H9 (cell line): ENCODE data around the gene WIZ. TPM values are rescaled to one million over a fixed set of nuclear protein-coding genes. Genes with fewer than 3 reads are reported as not detected.

Experiments used
- DNase-seq: peaks from one replicate; pipeline ENCODE4 v3.0.0-alpha.2; 2017
- H2AFZ ChIP-seq: one replicate; pipeline ENCODE4 v1.6.1; 2013; ENCODE audit warnings: mild to moderate bottlenecking, low read length, control low read depth, moderate library complexity
- H2AK5ac ChIP-seq: 2 replicates; pipeline ENCODE4 v1.6.1; 2013; ENCODE audit warnings: low read length, control low read depth, mixed read lengths; ENCODE audit not compliant: insufficient read length
- H2BK120ac ChIP-seq: one replicate; pipeline ENCODE4 v1.6.1; 2013; ENCODE audit warnings: low read depth, mild to moderate bottlenecking, low read length, control low read depth, inconsistent platforms; ENCODE audit not compliant: poor library complexity, severe bottlenecking
- H2BK12ac ChIP-seq: 2 replicates; pipeline ENCODE4 v1.6.1; 2013; ENCODE audit warnings: low read length, control low read depth, mixed read lengths, low read depth; ENCODE audit not compliant: insufficient read length
- H2BK15ac ChIP-seq: 2 replicates; pipeline ENCODE4 v1.6.1; 2013; ENCODE audit warnings: low read depth, low read length, control low read depth
- H2BK20ac ChIP-seq: one replicate; pipeline ENCODE4 v1.6.1; 2013; ENCODE audit warnings: low read depth, mild to moderate bottlenecking, low read length, control low read depth, inconsistent platforms; ENCODE audit not compliant: poor library complexity, severe bottlenecking
- H2BK5ac ChIP-seq: 2 replicates; pipeline ENCODE4 v1.6.1; 2013; ENCODE audit warnings: low read length, control low read depth, mixed read lengths; ENCODE audit not compliant: insufficient read length
- H3K14ac ChIP-seq: 2 replicates; pipeline ENCODE4 v1.6.1; 2013; ENCODE audit warnings: low read length, control low read depth; ENCODE audit not compliant: insufficient read depth
- H3K18ac ChIP-seq: 2 replicates; pipeline ENCODE4 v1.6.1; 2013; ENCODE audit warnings: low read depth, mild to moderate bottlenecking, mixed read lengths, low read length, control low read depth; ENCODE audit not compliant: insufficient read length
- H3K23ac ChIP-seq: 2 replicates; pipeline ENCODE4 v1.6.1; 2013; ENCODE audit warnings: low read length, control low read depth, mixed read lengths, low read depth; ENCODE audit not compliant: insufficient read length
- H3K23me2 ChIP-seq: 2 replicates; pipeline ENCODE4 v1.6.1; 2013; ENCODE audit warnings: low read depth, mild to moderate bottlenecking, mixed read lengths, low read length, control low read depth; ENCODE audit not compliant: insufficient read length, poor library complexity, severe bottlenecking
- H3K27ac ChIP-seq: 2 replicates; pipeline ENCODE4 v1.5.1; 2013; ENCODE audit warnings: low read length, control low read depth, mixed read lengths, low read depth; ENCODE audit not compliant: insufficient read length
- H3K27me3 ChIP-seq: 2 replicates; pipeline ENCODE4 v1.6.1; 2013; ENCODE audit warnings: low read length, control low read depth, inconsistent platforms; ENCODE audit not compliant: insufficient read depth
- H3K4ac ChIP-seq: 2 replicates; pipeline ENCODE4 v1.6.1; 2013; ENCODE audit warnings: low read depth, mild to moderate bottlenecking, control low read depth, inconsistent platforms, low read length, moderate library complexity
- H3K4me1 ChIP-seq: 2 replicates; pipeline ENCODE4 v1.6.1; 2013; ENCODE audit warnings: low read length, control low read depth, inconsistent platforms; ENCODE audit not compliant: insufficient read depth
- H3K4me2 ChIP-seq: 2 replicates; pipeline ENCODE4 v1.6.1; 2013; ENCODE audit warnings: low read length, control low read depth, mixed read lengths; ENCODE audit not compliant: insufficient read length, insufficient read depth
- H3K56ac ChIP-seq: 2 replicates; pipeline ENCODE4 v1.6.1; 2013; ENCODE audit warnings: low read depth, mild to moderate bottlenecking, mixed read lengths, low read length, control low read depth; ENCODE audit not compliant: insufficient read length
- H3K79me1 ChIP-seq: 2 replicates; pipeline ENCODE4 v1.6.1; 2013; ENCODE audit warnings: low read depth, mild to moderate bottlenecking, moderate library complexity, low read length, control low read depth, inconsistent platforms; ENCODE audit not compliant: insufficient read depth, poor library complexity, severe bottlenecking
- H3K79me2 ChIP-seq: 2 replicates; pipeline ENCODE4 v1.6.1; 2013; ENCODE audit warnings: low read length, control low read depth, inconsistent platforms; ENCODE audit not compliant: insufficient read depth
- H3K9ac ChIP-seq: 2 replicates; pipeline ENCODE4 v1.6.1; 2013; ENCODE audit warnings: low read length, control low read depth, mixed read lengths; ENCODE audit not compliant: insufficient read length; ENCODE audit errors: extremely low read depth
- H3K9me3 ChIP-seq: one replicate; pipeline ENCODE4 v1.6.1; 2013; ENCODE audit warnings: low read depth, low read length, inconsistent platforms; ENCODE audit not compliant: control insufficient read depth
- H3T11ph ChIP-seq: one replicate; pipeline ENCODE4 v1.6.1; 2013; ENCODE audit warnings: mild to moderate bottlenecking, low read length, control low read depth, inconsistent platforms
- H4K20me1 ChIP-seq: one replicate; pipeline ENCODE4 v1.6.1; 2013; ENCODE audit not compliant: control insufficient read depth, insufficient read length, insufficient read depth
- H4K5ac ChIP-seq: 2 replicates; pipeline ENCODE4 v1.6.1; 2013; ENCODE audit warnings: low read depth, mild to moderate bottlenecking, mixed read lengths, low read length, control low read depth; ENCODE audit not compliant: insufficient read length
- H4K8ac ChIP-seq: replicated peaks from 2 replicates; pipeline ENCODE4 v1.6.1; 2013; ENCODE audit warnings: low read length, control low read depth, mixed read lengths, low read depth; ENCODE audit not compliant: insufficient read length
- H4K91ac ChIP-seq: 2 replicates; pipeline ENCODE4 v1.6.1; 2013; ENCODE audit warnings: low read depth, mild to moderate bottlenecking, moderate library complexity, mixed read lengths, low read length, control low read depth; ENCODE audit not compliant: insufficient read length
- H3K27ac Mint-ChIP-seq, 3 experiments: 2 replicates in 2 of 3; 3 replicates in 1 of 3; pipeline ENCODE4 v1.8.0; 2020 to 2021; ENCODE audit warnings: mixed read lengths in 3 of 3, mild to moderate bottlenecking in 1 of 3, moderate library complexity in 1 of 3
- H3K27me3 Mint-ChIP-seq: 2 replicates; pipeline ENCODE4 v1.8.0; 2021; ENCODE audit warnings: low read depth, mild to moderate bottlenecking, moderate library complexity, mixed read lengths
- H3K36me3 Mint-ChIP-seq, 3 experiments: 2 replicates in 2 of 3; 3 replicates in 1 of 3; pipeline ENCODE4 v1.8.0; 2020 to 2021; ENCODE audit warnings: low read depth in 3 of 3, mixed read lengths in 3 of 3; ENCODE audit not compliant: insufficient read depth in 1 of 3
- H3K4me1 Mint-ChIP-seq, 2 experiments: 2 replicates each; pipeline ENCODE4 v1.8.0; 2020; ENCODE audit warnings: mixed read lengths in 2 of 2
- H3K4me3 Mint-ChIP-seq, 2 experiments: 2 replicates in 1 of 2; 3 replicates in 1 of 2; pipeline ENCODE4 v1.8.0; 2020 to 2021; ENCODE audit warnings: mild to moderate bottlenecking in 2 of 2, mixed read lengths in 2 of 2, moderate library complexity in 1 of 2
- H3K9me3 Mint-ChIP-seq, 2 experiments: 2 replicates in 1 of 2; 3 replicates in 1 of 2; pipeline ENCODE4 v1.8.0; 2020; ENCODE audit warnings: mild to moderate bottlenecking in 2 of 2, mixed read lengths in 2 of 2, moderate library complexity in 1 of 2
- WGBS: extraction: QIAGEN DNeasy Blood & Tissue Kit; methylation state at CpG from one replicate; pipeline ENCODE4 v1.1.7; 2013; ENCODE audit warnings: missing lambda C conversion rate, low lambda C conversion rate, mixed read lengths; ENCODE audit not compliant: insufficient read length; ENCODE audit errors: extremely low coverage; 5-methylcytosine and 5-hydroxymethylcytosine counted together
- total RNA-seq: library from RNA; stranded (reverse); gene quantifications from 2 replicates; pipeline ENCODE4 v1.2.1, GENCODE V29; 2021
- TF ChIP-seq, protein P1 (sequence below): fragments of 200-600 bp; sonication (generic); conservative IDR thresholded peaks from 3 replicates; pipeline ENCODE4 v1.8.0; 2021; ENCODE audit warnings: antibody characterized with exemption, mild to moderate bottlenecking

Gene WIZ
- total RNA-seq, 1 experiment from 2014 or later, result 33.3 TPM

DNA sequence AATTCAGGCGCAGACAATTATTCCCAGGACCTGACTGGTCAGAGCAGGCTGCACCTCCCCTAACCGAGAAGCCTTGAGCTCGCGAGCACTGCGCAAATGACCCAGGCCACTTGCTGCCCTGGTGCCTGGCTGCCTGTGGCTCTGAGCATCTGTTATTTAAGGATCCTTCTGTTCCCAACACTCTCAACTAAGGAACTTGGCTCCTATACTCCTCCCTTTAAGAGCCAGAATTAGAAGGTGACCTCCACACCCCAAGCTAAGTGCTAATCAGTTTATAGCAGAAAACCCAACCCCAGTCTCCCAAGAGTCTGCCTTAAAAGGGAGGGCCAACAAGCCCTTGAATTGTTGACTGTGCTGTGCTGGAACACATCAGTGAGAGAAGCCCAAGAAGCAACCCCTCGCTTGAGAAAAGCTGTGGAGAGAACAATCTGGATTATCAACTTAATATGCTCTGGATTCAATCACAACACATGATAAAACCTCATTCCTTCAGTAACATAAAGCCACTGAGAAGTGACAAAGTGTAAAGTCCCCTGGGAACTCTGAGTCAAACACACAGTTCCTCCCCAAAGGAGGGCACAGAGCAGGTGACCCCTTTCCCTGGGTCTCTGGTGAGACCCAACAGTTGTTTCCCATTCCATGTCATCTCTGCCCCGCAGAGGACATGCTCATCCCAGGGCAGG, 45.5 kb downstream of the WIZ start:
- Histone ChIP-seq H2BK20ac (no peak overlapping the region), H2AFZ (no peak overlapping the region), H3K9ac (no peak overlapping the region), H3K18ac (no peak overlapping the region), H4K5ac (no peak overlapping the region), H3K79me2 (peaks cover 40% of the 10 kb centered on the region), H3K56ac (no peak overlapping the region), H2BK12ac (no peak overlapping the region), H3K23ac (no peak overlapping the region), H3K4me1 (no peaks in the 10 kb centered on the region), H3T11ph (no peak overlapping the region), H4K20me1 (peaks cover 2% of the 10 kb centered on the region), H3K23me2 (no peaks in the 10 kb centered on the region), H2AK5ac (no peak overlapping the region), H3K9me3 (no peaks in the 10 kb centered on the region), H3K4ac (no peak overlapping the region), H3K14ac (no peak overlapping the region; the same call in 1 of the 2 replicates), H4K8ac (no peak overlapping the region), H3K4me2 (no peak overlapping the region), H2BK15ac (no peak overlapping the region), H3K27ac (no peak overlapping the region), H3K79me1 (peaks cover 7% of the 10 kb centered on the region), H3K27me3 (no peaks in the 10 kb centered on the region), H4K91ac (no peak overlapping the region), H2BK120ac (no peak overlapping the region), H2BK5ac (no peak overlapping the region)
- Mint-ChIP-seq H3K36me3 (peaks cover 23 to 64% (median 47%) of the 10 kb centered on the region in 3 experiments; a peak in 6 of 7 replicates), H3K4me3 (no peak overlapping the region), H3K27ac (peak overlapping the region in 2 of 3 experiments; percentile 50 to 86; a peak in 4 of 7 replicates), H3K9me3 (no peaks in the 10 kb centered on the region; a peak in 1 of 5 replicates), H3K4me1 (peaks cover 0 to 3% of the 10 kb centered on the region in 2 experiments; a peak in 2 of 4 replicates), H3K27me3 (no peaks in the 10 kb centered on the region)
- TF ChIP-seq, protein P1, sequence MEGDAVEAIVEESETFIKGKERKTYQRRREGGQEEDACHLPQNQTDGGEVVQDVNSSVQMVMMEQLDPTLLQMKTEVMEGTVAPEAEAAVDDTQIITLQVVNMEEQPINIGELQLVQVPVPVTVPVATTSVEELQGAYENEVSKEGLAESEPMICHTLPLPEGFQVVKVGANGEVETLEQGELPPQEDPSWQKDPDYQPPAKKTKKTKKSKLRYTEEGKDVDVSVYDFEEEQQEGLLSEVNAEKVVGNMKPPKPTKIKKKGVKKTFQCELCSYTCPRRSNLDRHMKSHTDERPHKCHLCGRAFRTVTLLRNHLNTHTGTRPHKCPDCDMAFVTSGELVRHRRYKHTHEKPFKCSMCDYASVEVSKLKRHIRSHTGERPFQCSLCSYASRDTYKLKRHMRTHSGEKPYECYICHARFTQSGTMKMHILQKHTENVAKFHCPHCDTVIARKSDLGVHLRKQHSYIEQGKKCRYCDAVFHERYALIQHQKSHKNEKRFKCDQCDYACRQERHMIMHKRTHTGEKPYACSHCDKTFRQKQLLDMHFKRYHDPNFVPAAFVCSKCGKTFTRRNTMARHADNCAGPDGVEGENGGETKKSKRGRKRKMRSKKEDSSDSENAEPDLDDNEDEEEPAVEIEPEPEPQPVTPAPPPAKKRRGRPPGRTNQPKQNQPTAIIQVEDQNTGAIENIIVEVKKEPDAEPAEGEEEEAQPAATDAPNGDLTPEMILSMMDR, result no peak
- DNase-seq, result no peak
- WGBS, result no CpG with 5 or more reads among the region's 7 CpGs
